Stomach (tissue), 4 donors: ENCODE data around the gene LHFPL4.

Source experiments
- EP300 ChIP-seq: sonication (generic); formaldehyde crosslinking; IDR thresholded peaks from one replicate; pipeline ENCODE4 v1.6.1; 2017; ENCODE audit warnings: antibody characterized with exemption
- POLR2A ChIP-seq, 4 donors: fragments of 450-650 bp; IDR thresholded peaks; one replicate each; pipeline ENCODE4 v1.6.1; 2016; ENCODE audit warnings: antibody characterized with exemption in 4 of 4, control low read depth in 2 of 4, mild to moderate bottlenecking in 1 of 4, moderate library complexity in 1 of 4
- POLR2AphosphoS5 ChIP-seq, 3 donors: sonication (generic); formaldehyde crosslinking; IDR thresholded peaks; one replicate each; pipeline ENCODE4 v1.6.1; 2016; ENCODE audit warnings: antibody characterized with exemption in 3 of 3
- TF ChIP-seq, protein P1 (sequence below), 7 experiments: fragments of 450-650 bp in 4 of 7; fragments of 200-600 bp in 3 of 7; sonication (generic) in 3 of 7; IDR thresholded peaks; one replicate each; pipeline ENCODE4 v1.5.1; 2016 to 2019; ENCODE audit warnings: antibody characterized with exemption in 7 of 7, control low read depth in 2 of 7, mild to moderate bottlenecking in 1 of 7

DNA sequence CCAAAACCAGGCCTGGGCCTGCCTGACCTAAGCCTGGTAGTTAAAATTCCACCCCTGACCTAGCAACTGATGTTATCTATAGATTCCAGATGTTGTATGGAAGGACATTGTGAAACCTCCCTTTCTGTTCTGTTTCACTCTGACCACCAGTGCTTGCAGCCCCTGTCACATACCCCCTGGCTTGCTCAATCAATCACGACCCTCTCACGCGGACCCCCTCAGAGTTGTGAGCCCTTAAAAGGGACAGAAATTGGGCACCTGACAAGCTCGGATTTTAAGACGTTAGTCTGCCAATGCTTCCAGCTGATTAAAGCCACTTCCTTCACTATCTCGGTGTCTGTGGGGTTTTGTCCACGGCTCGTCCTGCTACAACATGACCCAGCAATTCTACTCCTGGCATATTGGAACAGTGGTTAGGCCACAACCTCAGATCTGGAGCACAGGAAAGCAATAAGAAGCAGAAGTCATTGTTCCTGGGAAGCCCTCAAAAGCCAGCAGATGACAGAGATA lies 36.7 kb upstream of the LHFPL4 start:
- TF ChIP-seq, protein P1, sequence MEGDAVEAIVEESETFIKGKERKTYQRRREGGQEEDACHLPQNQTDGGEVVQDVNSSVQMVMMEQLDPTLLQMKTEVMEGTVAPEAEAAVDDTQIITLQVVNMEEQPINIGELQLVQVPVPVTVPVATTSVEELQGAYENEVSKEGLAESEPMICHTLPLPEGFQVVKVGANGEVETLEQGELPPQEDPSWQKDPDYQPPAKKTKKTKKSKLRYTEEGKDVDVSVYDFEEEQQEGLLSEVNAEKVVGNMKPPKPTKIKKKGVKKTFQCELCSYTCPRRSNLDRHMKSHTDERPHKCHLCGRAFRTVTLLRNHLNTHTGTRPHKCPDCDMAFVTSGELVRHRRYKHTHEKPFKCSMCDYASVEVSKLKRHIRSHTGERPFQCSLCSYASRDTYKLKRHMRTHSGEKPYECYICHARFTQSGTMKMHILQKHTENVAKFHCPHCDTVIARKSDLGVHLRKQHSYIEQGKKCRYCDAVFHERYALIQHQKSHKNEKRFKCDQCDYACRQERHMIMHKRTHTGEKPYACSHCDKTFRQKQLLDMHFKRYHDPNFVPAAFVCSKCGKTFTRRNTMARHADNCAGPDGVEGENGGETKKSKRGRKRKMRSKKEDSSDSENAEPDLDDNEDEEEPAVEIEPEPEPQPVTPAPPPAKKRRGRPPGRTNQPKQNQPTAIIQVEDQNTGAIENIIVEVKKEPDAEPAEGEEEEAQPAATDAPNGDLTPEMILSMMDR (IDR thresholded peaks at IDR 0.05), result no peak
- no peak for TF ChIP-seq POLR2AphosphoS5 (IDR thresholded peaks at IDR 0.05)
- TF ChIP-seq POLR2A (IDR thresholded peaks at IDR 0.05), result no peak
- TF ChIP-seq EP300, result no peak
